GM19468 (cell line): ENCODE data around the gene SLC9A8.

Experiments used
- ATAC-seq: cut with Tn5 transposase; IDR thresholded peaks from one replicate; pipeline ENCODE4 v1.9.1; 2021; ENCODE audit warnings: mild to moderate bottlenecking, moderate library complexity, moderate number of reproducible peaks; ENCODE audit not compliant: unreplicated experiment; ENCODE audit errors: extremely low read depth

Gene SLC9A8

GRCh38 chr20:49786668-49787370 is 25.8 kb upstream of the SLC9A8 start:
- ATAC-seq: no peak

- ATAC-seq: no peak
Observed at GRCh38 chr20:49787371-49788357, 25.0 kb upstream of the SLC9A8 start.

- no peak for ATAC-seq
Observed at GRCh38 chr20:49790077-49790798, 22.4 kb upstream of the SLC9A8 start.

- ATAC-seq: no peak
Observed at GRCh38 chr20:49791165-49791564, 21.5 kb upstream of the SLC9A8 start.

GRCh38 chr20:49792006-49792405 is 20.6 kb upstream of the SLC9A8 start:
- ATAC-seq: no peak

- ATAC-seq: no peak
Observed at GRCh38 chr20:49792611-49793010, 20.0 kb upstream of the SLC9A8 start.

GRCh38 chr20:49794336-49795134 is 18.1 kb upstream of the SLC9A8 start:
- ATAC-seq: no peak

GRCh38 chr20:49795135-49795424 is 17.5 kb upstream of the SLC9A8 start:
- ATAC-seq: no peak

- ATAC-seq: no peak
Observed at GRCh38 chr20:49796600-49797343, 15.9 kb upstream of the SLC9A8 start.

- ATAC-seq: no peak
Observed at GRCh38 chr20:49797344-49797615, 15.3 kb upstream of the SLC9A8 start.

- ATAC-seq: no peak
Observed at GRCh38 chr20:49798718-49799117, 13.9 kb upstream of the SLC9A8 start.

GRCh38 chr20:49799698-49800097 is 12.9 kb upstream of the SLC9A8 start:
- no peak for ATAC-seq

GRCh38 chr20:49803418-49803817 is 9.2 kb upstream of the SLC9A8 start:
- no peak for ATAC-seq

GRCh38 chr20:49804364-49804763 is 8.3 kb upstream of the SLC9A8 start:
- no peak for ATAC-seq

- ATAC-seq: peak; percentile 22
Observed at GRCh38 chr20:49805224-49805876, 7.3 kb upstream of the SLC9A8 start.

GRCh38 chr20:49808753-49809152 is 3.9 kb upstream of the SLC9A8 start:
- ATAC-seq: no peak

GRCh38 chr20:49809803-49810359 is 2.7 kb upstream of the SLC9A8 start:
- no peak for ATAC-seq

GRCh38 chr20:49810491-49811190 is 2.0 kb upstream of the SLC9A8 start:
- ATAC-seq: no peak
